ENCODE results near the gene KCNA10.
"Not testable (repeated sequence)": the region's sequence is repeated elsewhere in the genome, so short reads cannot be mapped to it uniquely, and the experiment has no call there.

The KCNA10 gene

DNA sequence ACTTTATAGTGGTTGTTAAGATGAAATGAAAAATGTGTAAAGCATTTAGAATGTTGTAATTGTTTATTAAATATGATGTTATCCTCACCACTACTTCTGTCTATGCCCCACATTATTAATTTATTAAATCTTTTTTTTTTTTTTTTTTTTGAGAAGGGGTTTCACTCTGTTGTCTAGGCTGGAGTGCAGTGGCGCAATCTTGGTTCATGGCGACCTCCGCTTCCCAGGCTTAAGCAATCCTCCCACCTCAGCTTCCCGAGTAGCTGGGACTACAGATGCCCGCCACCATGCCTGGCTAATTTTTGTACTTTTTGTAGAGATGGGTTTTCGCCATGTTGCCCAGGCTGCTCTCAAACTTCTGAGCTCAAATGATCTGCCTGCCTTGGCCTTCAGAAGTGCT, 7.5 kb downstream of the KCNA10 start:
- Histone ChIP-seq H3K36me3 (ENCODE audit: control insufficient read depth in 2 of 2, insufficient read depth in 1 of 2, low read length in 2 of 2) (no peaks in the 10 kb centered on the region), H3K4me1 (ENCODE audit: control insufficient read depth, insufficient read depth, low read length) (no peaks in the 10 kb centered on the region), H3K27ac (ENCODE audit: extremely low read depth, low read depth, low read length) (no peak overlapping the region), H3K9me3 (ENCODE audit: control insufficient read depth, insufficient read depth, low read depth, low read length) (no peaks in the 10 kb centered on the region), H3K4me3 (ENCODE audit: low read depth, low read length) (no peak overlapping the region)
- no peak for TF ChIP-seq ZNF514 (tag by site-specific recombination; IDR thresholded peaks at IDR 0.05)
- TF ChIP-seq GLIS1 (tag by site-specific recombination; IDR thresholded peaks at IDR 0.05): no peak
- no peak for TF ChIP-seq TRIM28 (IDR thresholded peaks at IDR 0.05; ENCODE audit: borderline replicate concordance, low read length)
- TF ChIP-seq ZNF692 (tag by site-specific recombination; IDR thresholded peaks at IDR 0.05): no peak
- no peak for TF ChIP-seq ZNF132 (tag by site-specific recombination; IDR thresholded peaks at IDR 0.05; ENCODE audit: borderline replicate concordance)
- no peak for TF ChIP-seq ZNF585B (tag by site-specific recombination; IDR thresholded peaks at IDR 0.05)
- no peak for TF ChIP-seq ZNF670 (tag by site-specific recombination; IDR thresholded peaks at IDR 0.05; ENCODE audit: low read depth)
- ChIA-PET POLR2A (no interaction called here), CTCF (interaction anchor here (0.6 to 2.5 kb wide), 9 partner anchors 9 to 349 kb away, joined by 3 to 10 read pairs (median 3); no protein-coding TSS in a partner anchor)

GRCh38 chr1:110510921-110511320, 8.1 kb downstream of the KCNA10 start:
- CTCF ChIA-PET: interaction anchor here (0.6 to 2.5 kb wide), 6 partner anchors 10 to 349 kb away, joined by 3 to 10 read pairs (median 4); no protein-coding TSS in a partner anchor
- POLR2A ChIA-PET; H3K27ac ChIP-seq (ENCODE audit: extremely low read depth, low read depth, low read length); H3K4me1 ChIP-seq (ENCODE audit: control insufficient read depth, insufficient read depth, low read length); H3K9me3 ChIP-seq (ENCODE audit: control insufficient read depth, insufficient read depth, low read depth, low read length); H3K36me3 ChIP-seq (ENCODE audit: control insufficient read depth in 2 of 2, insufficient read depth in 1 of 2, low read length in 2 of 2); H3K4me3 ChIP-seq (ENCODE audit: low read depth, low read length): not testable (repeated sequence)

- Histone ChIP-seq H3K9me3 (ENCODE audit: control insufficient read depth, insufficient read depth, low read depth, low read length) (no peaks in the 10 kb centered on the region), H3K4me3 (ENCODE audit: low read depth, low read length) (no peak overlapping the region), H3K36me3 (ENCODE audit: control insufficient read depth in 2 of 2, insufficient read depth in 1 of 2, low read length in 2 of 2) (no peaks in the 10 kb centered on the region), H3K4me1 (ENCODE audit: control insufficient read depth, insufficient read depth, low read length) (no peaks in the 10 kb centered on the region), H3K27ac (ENCODE audit: extremely low read depth, low read depth, low read length) (no peak overlapping the region)
- TF ChIP-seq OSR2 (tag by site-specific recombination; IDR thresholded peaks at IDR 0.05) (no peak), ZNF549 (tag by site-specific recombination; IDR thresholded peaks at IDR 0.05) (no peak)
- ChIA-PET CTCF (interaction anchor here (0.9 to 2.5 kb wide), 2 partner anchors 14 to 302 kb away, joined by 3 to 10 read pairs; no protein-coding TSS in a partner anchor), POLR2A (no interaction called here)
Observed at GRCh38 chr1:110509655-110510054, 9.3 kb downstream of the KCNA10 start.

GRCh38 chr1:110508028-110508940, 10.7 kb downstream of the KCNA10 start:
- TF ChIP-seq ZNF223 (tag by site-specific recombination; IDR thresholded peaks at IDR 0.05): no peak
- TF ChIP-seq, protein P1, sequence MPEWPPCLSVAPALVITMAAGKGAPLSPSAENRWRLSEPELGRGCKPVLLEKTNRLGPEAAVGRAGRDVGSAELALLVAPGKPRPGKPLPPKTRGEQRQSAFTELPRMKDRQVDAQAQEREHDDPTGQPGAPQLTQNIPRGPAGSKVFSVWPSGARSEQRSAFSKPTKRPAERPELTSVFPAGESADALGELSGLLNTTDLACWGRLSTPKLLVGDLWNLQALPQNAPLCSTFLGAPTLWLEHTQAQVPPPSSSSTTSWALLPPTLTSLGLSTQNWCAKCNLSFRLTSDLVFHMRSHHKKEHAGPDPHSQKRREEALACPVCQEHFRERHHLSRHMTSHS (tag by site-specific recombination; IDR thresholded peaks at IDR 0.05): no peak
- TF ChIP-seq EGR2 (tag by site-specific recombination; IDR thresholded peaks at IDR 0.05; ENCODE audit: low read depth): no peak
- TF ChIP-seq ZNF335 (tag by site-specific recombination; conservative IDR thresholded peaks at IDR 0.05): no peak
- TF ChIP-seq ZEB2 (tag by site-specific recombination; IDR thresholded peaks at IDR 0.05): no peak
- TF ChIP-seq ZNF133 (tag by site-specific recombination; IDR thresholded peaks at IDR 0.05): no peak
- TF ChIP-seq ZBTB1 (tag by site-specific recombination; IDR thresholded peaks at IDR 0.05): no peak
- TF ChIP-seq ZNF266 (tag by site-specific recombination; IDR thresholded peaks at IDR 0.05; ENCODE audit: low read depth): no peak
- TF ChIP-seq ZNF23 (tag by site-specific recombination; IDR thresholded peaks at IDR 0.05; ENCODE audit: borderline replicate concordance): no peak
- ChIA-PET POLR2A (interaction anchor here (1.2 kb wide), 1 partner anchor 12 kb away, joined by 3 read pairs; no protein-coding TSS in a partner anchor), CTCF (interaction anchor here (0.6 to 3.1 kb wide), 4 partner anchors 12 to 693 kb away, joined by 3 to 19 read pairs (median 4); no protein-coding TSS in a partner anchor)
- H3K4me1 ChIP-seq (ENCODE audit: control insufficient read depth, insufficient read depth, low read length): no peaks in the 10 kb centered on the region
- H3K9me3 ChIP-seq (ENCODE audit: control insufficient read depth, insufficient read depth, low read depth, low read length): no peaks in the 10 kb centered on the region
- no peak overlapping the region for H3K4me3 ChIP-seq (ENCODE audit: low read depth, low read length)
- no peaks in the 10 kb centered on the region for H3K36me3 ChIP-seq (ENCODE audit: control insufficient read depth in 2 of 2, insufficient read depth in 1 of 2, low read length in 2 of 2)
- H3K27ac ChIP-seq (ENCODE audit: extremely low read depth, low read depth, low read length): no peak overlapping the region
